ENCODE results near the gene ZNF439. TPM values are rescaled to one million over a fixed set of nuclear protein-coding genes. Genes with fewer than 3 reads are reported as not detected.
"Not testable (repeated sequence)": the region's sequence is repeated elsewhere in the genome, so short reads cannot be mapped to it uniquely, and the experiment has no call there.

Gene ZNF439
- total RNA-seq, 1 donor from 2014 or later: 1.0 TPM

- H3K27me3 Mint-ChIP-seq (ENCODE audit: unreplicated experiment): no peaks in the 10 kb centered on the region
- TF ChIP-seq, protein P1, sequence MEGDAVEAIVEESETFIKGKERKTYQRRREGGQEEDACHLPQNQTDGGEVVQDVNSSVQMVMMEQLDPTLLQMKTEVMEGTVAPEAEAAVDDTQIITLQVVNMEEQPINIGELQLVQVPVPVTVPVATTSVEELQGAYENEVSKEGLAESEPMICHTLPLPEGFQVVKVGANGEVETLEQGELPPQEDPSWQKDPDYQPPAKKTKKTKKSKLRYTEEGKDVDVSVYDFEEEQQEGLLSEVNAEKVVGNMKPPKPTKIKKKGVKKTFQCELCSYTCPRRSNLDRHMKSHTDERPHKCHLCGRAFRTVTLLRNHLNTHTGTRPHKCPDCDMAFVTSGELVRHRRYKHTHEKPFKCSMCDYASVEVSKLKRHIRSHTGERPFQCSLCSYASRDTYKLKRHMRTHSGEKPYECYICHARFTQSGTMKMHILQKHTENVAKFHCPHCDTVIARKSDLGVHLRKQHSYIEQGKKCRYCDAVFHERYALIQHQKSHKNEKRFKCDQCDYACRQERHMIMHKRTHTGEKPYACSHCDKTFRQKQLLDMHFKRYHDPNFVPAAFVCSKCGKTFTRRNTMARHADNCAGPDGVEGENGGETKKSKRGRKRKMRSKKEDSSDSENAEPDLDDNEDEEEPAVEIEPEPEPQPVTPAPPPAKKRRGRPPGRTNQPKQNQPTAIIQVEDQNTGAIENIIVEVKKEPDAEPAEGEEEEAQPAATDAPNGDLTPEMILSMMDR (IDR thresholded peaks at IDR 0.05): no peak
- H3K4me3 Mint-ChIP-seq (ENCODE audit: unreplicated experiment): no peak overlapping the region
- H3K4me1 Mint-ChIP-seq (ENCODE audit: unreplicated experiment): no peaks in the 10 kb centered on the region
- H3K27ac Mint-ChIP-seq (ENCODE audit: unreplicated experiment): no peak overlapping the region
- DNase-seq (ENCODE audit: extremely low spot score, unreplicated experiment): no peak
- H3K36me3 Mint-ChIP-seq (ENCODE audit: unreplicated experiment): peaks cover 58% of the 10 kb centered on the region
- H3K9me3 Mint-ChIP-seq (ENCODE audit: unreplicated experiment): peaks cover 43% of the 10 kb centered on the region
These were observed 15.0 kb upstream of the ZNF439 start for GRCh38 chr19:11833541-11833940.

DNA sequence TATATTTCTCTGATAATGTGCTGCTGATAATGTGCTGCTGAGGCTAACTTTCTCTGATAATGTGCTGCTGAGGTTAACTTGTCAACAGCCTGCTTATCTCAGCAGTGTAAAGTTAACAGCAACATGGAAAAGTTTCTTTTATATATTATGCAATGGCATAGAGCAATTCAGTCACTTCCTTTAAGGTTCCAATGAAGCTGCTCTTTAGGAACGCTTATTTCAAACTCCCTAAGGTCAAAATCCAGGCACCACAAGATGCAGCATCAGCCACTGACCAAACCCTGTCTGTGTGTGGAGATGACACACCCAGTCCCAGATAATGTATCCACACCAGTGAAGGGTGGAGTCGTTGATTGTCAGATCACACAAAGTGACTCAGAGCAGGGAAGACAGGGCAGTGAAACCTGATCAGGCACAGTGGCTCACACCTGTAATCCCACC is 12.9 kb upstream of the ZNF439 start:
- DNase-seq (ENCODE audit: extremely low spot score, unreplicated experiment); H3K4me1 Mint-ChIP-seq (ENCODE audit: unreplicated experiment); H3K4me3 Mint-ChIP-seq (ENCODE audit: unreplicated experiment); H3K27ac Mint-ChIP-seq (ENCODE audit: unreplicated experiment); H3K27me3 Mint-ChIP-seq (ENCODE audit: unreplicated experiment): not testable (repeated sequence)
- Mint-ChIP-seq H3K36me3 (ENCODE audit: unreplicated experiment) (peaks cover 37% of the 10 kb centered on the region), H3K9me3 (ENCODE audit: unreplicated experiment) (peaks cover 40% of the 10 kb centered on the region)

- H3K27me3 Mint-ChIP-seq (ENCODE audit: unreplicated experiment): no peaks in the 10 kb centered on the region
- no peak for DNase-seq (ENCODE audit: extremely low spot score, unreplicated experiment)
These were observed 4.8 kb upstream of the ZNF439 start for GRCh38 chr19:11843722-11844121.

GRCh38 chr19:11847615-11848014 is 911 bp upstream of the ZNF439 start:
- not testable (repeated sequence) for H3K27me3 Mint-ChIP-seq (ENCODE audit: unreplicated experiment); H3K4me1 Mint-ChIP-seq (ENCODE audit: unreplicated experiment); H3K4me3 Mint-ChIP-seq (ENCODE audit: unreplicated experiment); H3K36me3 Mint-ChIP-seq (ENCODE audit: unreplicated experiment); DNase-seq (ENCODE audit: extremely low spot score, unreplicated experiment); H3K27ac Mint-ChIP-seq (ENCODE audit: unreplicated experiment)
- H3K9me3 Mint-ChIP-seq (ENCODE audit: unreplicated experiment): peaks cover 14% of the 10 kb centered on the region

More at GRCh38 chr19:11843722-11844121, 4.8 kb upstream of the ZNF439 start:
- Mint-ChIP-seq H3K9me3 (ENCODE audit: unreplicated experiment) (peaks cover 20% of the 10 kb centered on the region), H3K4me1 (ENCODE audit: unreplicated experiment) (no peaks in the 10 kb centered on the region), H3K36me3 (ENCODE audit: unreplicated experiment) (no peaks in the 10 kb centered on the region), H3K27ac (ENCODE audit: unreplicated experiment) (no peak overlapping the region), H3K4me3 (ENCODE audit: unreplicated experiment) (no peak overlapping the region)
- TF ChIP-seq, protein P1 (IDR thresholded peaks at IDR 0.05): no peak

- no peaks in the 10 kb centered on the region for H3K27me3 Mint-ChIP-seq (ENCODE audit: unreplicated experiment)
- H3K36me3 Mint-ChIP-seq (ENCODE audit: unreplicated experiment): no peaks in the 10 kb centered on the region
- H3K9me3 Mint-ChIP-seq (ENCODE audit: unreplicated experiment): peaks cover 10% of the 10 kb centered on the region
- no peaks in the 10 kb centered on the region for H3K4me1 Mint-ChIP-seq (ENCODE audit: unreplicated experiment)
- DNase-seq (ENCODE audit: extremely low spot score, unreplicated experiment): no peak
- peak overlapping the region; percentile 64 for H3K4me3 Mint-ChIP-seq (ENCODE audit: unreplicated experiment)
- no peak overlapping the region for H3K27ac Mint-ChIP-seq (ENCODE audit: unreplicated experiment)
- TF ChIP-seq, protein P1 (IDR thresholded peaks at IDR 0.05): no peak
These were observed 329 bp upstream of the ZNF439 start for GRCh38 chr19:11848200-11848593.

DNA sequence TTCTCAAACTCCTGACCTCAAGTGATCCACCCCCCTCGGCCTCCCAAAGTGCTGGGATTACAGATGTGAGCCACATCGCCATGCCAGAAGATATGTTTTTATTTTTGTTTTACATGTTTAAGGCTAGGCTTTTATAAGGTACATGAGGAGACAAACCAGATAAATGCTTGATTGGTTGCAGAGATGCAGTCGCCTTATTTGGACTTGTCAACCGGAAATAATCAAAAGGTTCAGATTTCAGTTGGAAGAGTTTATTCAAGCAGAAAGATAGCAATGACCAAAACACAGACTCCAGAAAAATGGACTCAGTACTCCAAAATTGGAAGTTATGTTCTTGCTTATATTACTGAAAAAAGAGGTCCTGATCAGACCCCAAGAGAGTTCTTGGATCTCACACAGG is 1.8 kb downstream of the ZNF439 start:
- H3K36me3 Mint-ChIP-seq (ENCODE audit: unreplicated experiment); DNase-seq (ENCODE audit: extremely low spot score, unreplicated experiment); H3K27ac Mint-ChIP-seq (ENCODE audit: unreplicated experiment); H3K4me1 Mint-ChIP-seq (ENCODE audit: unreplicated experiment); H3K4me3 Mint-ChIP-seq (ENCODE audit: unreplicated experiment); H3K9me3 Mint-ChIP-seq (ENCODE audit: unreplicated experiment); H3K27me3 Mint-ChIP-seq (ENCODE audit: unreplicated experiment): not testable (repeated sequence)

GRCh38 chr19:11853358-11853757 is 4.8 kb downstream of the ZNF439 start:
- Mint-ChIP-seq H3K4me3 (ENCODE audit: unreplicated experiment) (no peak overlapping the region), H3K36me3 (ENCODE audit: unreplicated experiment) (no peaks in the 10 kb centered on the region), H3K27me3 (ENCODE audit: unreplicated experiment) (no peaks in the 10 kb centered on the region), H3K27ac (ENCODE audit: unreplicated experiment) (no peak overlapping the region), H3K4me1 (ENCODE audit: unreplicated experiment) (no peaks in the 10 kb centered on the region), H3K9me3 (ENCODE audit: unreplicated experiment) (no peaks in the 10 kb centered on the region)
- no peak for DNase-seq (ENCODE audit: extremely low spot score, unreplicated experiment)
- TF ChIP-seq, protein P1 (IDR thresholded peaks at IDR 0.05): no peak

All from osteocyte (in vitro differentiated cells).